Measurements from ENCODE around the gene TMTC3. TPM values are rescaled to one million over a fixed set of nuclear protein-coding genes. Genes with fewer than 3 reads are reported as not detected.

The TMTC3 gene
- total RNA-seq, 2 experiments from 2014 or later, result 5.5 to 9.4 TPM

GRCh38 chr12:88144546-88145468, 2.7 kb downstream of the TMTC3 start:
- Histone ChIP-seq H4K20me1 (ENCODE audit: insufficient read depth, low read length) (0 out of 2 replicates have a peak, but pooled peaks cover 4% of the 10 kb centered on the region), H3K9me2 (ENCODE audit: insufficient read depth, low read length) (no peaks in the 10 kb centered on the region), H3K36me3 (ENCODE audit: insufficient read depth, low read length) (peaks cover 7% of the 10 kb centered on the region; the same call in 1 of the 2 replicates), H3K9me3 (ENCODE audit: low read length) (no peaks in the 10 kb centered on the region), H2AFZ (ENCODE audit: low read length) (no peak overlapping the region), H3K4me2 (ENCODE audit: low read length) (no peak overlapping the region), H3K4me1 (ENCODE audit: insufficient read depth, low read length, poor library complexity, severe bottlenecking) (peaks cover 33% of the 10 kb centered on the region), H3K79me2 (ENCODE audit: insufficient read depth, low read depth, low read length) (peaks cover 32% of the 10 kb centered on the region; the same call in 1 of the 2 replicates), H3K27ac (ENCODE audit: low read depth, low read length, poor library complexity, severe bottlenecking) (no peak overlapping the region), H3K4me3 (ENCODE audit: low read depth, low read length, poor library complexity, severe bottlenecking) (no peak overlapping the region)
- no peak for TF ChIP-seq CTCF (conservative IDR thresholded peaks at IDR 0.05; ENCODE audit: low read length)
- TF ChIP-seq EZH2phosphoT487 (IDR thresholded peaks at IDR 0.05; ENCODE audit: borderline replicate concordance, low read depth, low read length), result no peak
- ChIA-PET POLR2A (interaction anchor here (0.7 to 1.3 kb wide), 2 partner anchors 8 to 955 kb away, joined by 3 to 4 read pairs; no protein-coding TSS in a partner anchor), CTCF (ENCODE audit: unreplicated experiment) (no interaction called here)
- no peak for DNase-seq (ENCODE audit: low spot score)
- BruUV-seq (replicated peaks), result no TSS peak
- intact Hi-C loops (cut with micrococcal nuclease; ENCODE audit: unreplicated experiment), result loop anchor here (5.0 kb wide), 1 partner anchor 1382 kb away; the partner anchor contains the start of gene POC1B

- ChIA-PET POLR2A (interaction anchor here (0.6 to 1.7 kb wide), 5 partner anchors 9 to 140 kb away, joined by 4 to 8 read pairs (median 5); no protein-coding TSS in a partner anchor), CTCF (ENCODE audit: unreplicated experiment) (no interaction called here)
- DNase-seq (ENCODE audit: low spot score), result no peak
- Histone ChIP-seq H2AFZ (ENCODE audit: low read length) (no peak overlapping the region), H3K36me3 (ENCODE audit: insufficient read depth, low read length) (no peaks in the 10 kb centered on the region), H3K27ac (ENCODE audit: low read depth, low read length, poor library complexity, severe bottlenecking) (no peak overlapping the region), H3K4me2 (ENCODE audit: low read length) (no peak overlapping the region), H3K4me3 (ENCODE audit: low read depth, low read length, poor library complexity, severe bottlenecking) (no peak overlapping the region), H3K4me1 (ENCODE audit: insufficient read depth, low read length, poor library complexity, severe bottlenecking) (peaks cover 26% of the 10 kb centered on the region), H3K9me3 (ENCODE audit: low read length) (no peaks in the 10 kb centered on the region), H3K9me2 (ENCODE audit: insufficient read depth, low read length) (no peaks in the 10 kb centered on the region), H3K79me2 (ENCODE audit: insufficient read depth, low read depth, low read length) (peaks cover 28% of the 10 kb centered on the region; the same call in 1 of the 2 replicates), H4K20me1 (ENCODE audit: insufficient read depth, low read length) (0 out of 2 replicates have a peak, but pooled peaks cover 4% of the 10 kb centered on the region)
- intact Hi-C loops (cut with micrococcal nuclease; ENCODE audit: unreplicated experiment), result no loop called here
- BruUV-seq (replicated peaks), result no TSS peak
- TF ChIP-seq CTCF (conservative IDR thresholded peaks at IDR 0.05; ENCODE audit: low read length) (no peak), EZH2phosphoT487 (IDR thresholded peaks at IDR 0.05; ENCODE audit: borderline replicate concordance, low read depth, low read length) (no peak)
Observed at GRCh38 chr12:88145567-88146505, 3.7 kb downstream of the TMTC3 start.
